Stimulated activated naive CD4-positive, alpha-beta T cell (primary cell): ENCODE results near the gene ARID4B.
"Not testable (repeated sequence)": the region's sequence is repeated elsewhere in the genome, so short reads cannot be mapped to it uniquely, and the experiment has no call there.

Experiments used
- DNase-seq, 6 experiments: peaks; one replicate each; lab custom pipeline; 2025; lab: John Stamatoyannopoulos, UW

The ARID4B gene

DNA sequence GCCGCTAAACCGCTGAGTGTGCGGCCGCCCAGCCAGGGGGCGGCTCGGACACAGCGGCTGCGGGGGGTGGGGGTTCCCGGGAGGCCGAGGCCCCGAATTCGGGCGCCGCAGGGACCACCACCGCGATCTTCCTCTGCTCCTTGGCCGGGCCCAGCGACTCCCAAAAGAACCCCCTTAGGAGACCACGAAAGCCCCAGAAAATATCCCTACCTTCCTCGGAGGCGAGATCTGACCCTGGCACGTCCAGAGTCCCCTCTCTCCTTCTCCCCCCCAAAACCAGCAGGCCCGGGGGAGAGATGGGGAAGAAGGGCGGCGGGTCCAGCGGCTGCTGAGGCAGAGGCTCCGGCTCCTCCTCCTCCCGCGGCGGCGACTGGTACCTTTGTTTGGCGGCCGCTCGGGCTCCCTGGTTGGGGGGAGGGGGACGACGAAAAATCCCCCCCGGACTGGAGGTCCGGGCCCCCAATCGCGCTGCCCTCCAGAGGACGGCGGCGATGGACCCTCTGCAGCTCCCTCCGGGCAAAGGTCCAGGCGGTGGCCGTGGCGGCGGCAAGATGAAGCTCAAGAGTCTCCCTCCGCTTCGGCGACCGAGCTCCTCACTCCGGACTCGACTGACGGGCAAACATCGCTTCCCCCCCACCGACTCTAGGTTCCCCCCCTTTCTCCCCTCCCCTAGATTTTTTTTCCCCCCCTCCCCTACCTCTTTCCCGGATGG lies at the start of gene ARID4B:
Gene ARID4B (minus strand): TSS at position 621 of the 712 bp plus-strand sequence. CDS start 1,260 bp downstream, outside the sequence.
- peak in 2 of 6 experiments; percentile 67 to 77 for DNase-seq

DNA sequence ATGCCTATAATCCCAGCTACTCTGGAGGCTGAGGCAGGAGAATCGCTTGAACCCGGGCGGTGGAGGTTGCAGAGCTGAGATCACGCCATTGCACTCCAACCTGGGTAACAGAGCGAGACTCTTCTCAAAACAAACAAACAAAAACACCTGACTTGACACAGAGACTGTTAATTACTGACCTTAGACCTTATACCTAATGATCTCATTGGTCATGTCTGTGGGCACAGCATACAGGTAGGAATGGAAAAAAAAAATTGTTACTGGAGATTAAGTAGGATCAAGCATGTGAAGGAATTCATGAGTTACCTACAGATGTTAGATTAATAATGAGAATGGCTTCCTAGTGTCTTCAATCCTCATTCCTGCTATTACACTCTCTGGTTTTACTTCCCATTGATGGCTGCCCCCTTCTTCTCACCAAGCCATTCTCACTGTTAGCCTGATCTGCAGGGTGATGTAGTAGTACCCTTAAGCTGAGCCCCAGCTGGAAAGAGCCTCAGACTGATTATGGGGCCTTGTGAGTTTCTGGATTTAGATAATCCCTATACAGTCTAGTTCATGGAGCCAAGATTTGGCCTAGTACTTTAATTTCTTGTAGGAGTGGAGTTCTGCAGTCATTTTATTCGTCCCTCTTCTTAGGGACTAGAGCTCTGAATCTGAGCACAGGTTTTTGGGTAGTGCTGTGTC lies 48.1 kb upstream of the ARID4B start:
- DNase-seq = no peak

DNA sequence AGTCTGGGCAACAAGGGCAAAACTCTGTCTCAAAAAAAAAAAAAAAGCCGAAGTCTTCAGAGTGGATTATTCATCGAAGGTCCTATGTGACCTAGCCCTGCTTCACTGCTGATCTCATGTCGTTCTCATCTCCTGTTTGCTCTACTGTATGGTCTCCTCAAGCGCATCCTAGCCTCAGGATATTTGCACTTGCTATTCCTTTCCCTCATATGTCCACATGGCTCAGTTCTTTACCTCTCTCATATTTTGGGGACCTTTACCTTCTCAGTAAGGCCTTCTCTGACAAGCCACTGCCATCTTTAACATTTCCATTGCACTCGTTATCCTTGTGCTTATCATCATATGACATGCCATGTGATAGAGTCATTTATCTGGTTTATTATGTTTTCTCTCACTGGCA lies 41.8 kb upstream of the ARID4B start:
- DNase-seq = no peak

- no peak for DNase-seq
Measured at GRCh38 chr1:235368428-235368827, 40.4 kb upstream of the ARID4B start.

DNA sequence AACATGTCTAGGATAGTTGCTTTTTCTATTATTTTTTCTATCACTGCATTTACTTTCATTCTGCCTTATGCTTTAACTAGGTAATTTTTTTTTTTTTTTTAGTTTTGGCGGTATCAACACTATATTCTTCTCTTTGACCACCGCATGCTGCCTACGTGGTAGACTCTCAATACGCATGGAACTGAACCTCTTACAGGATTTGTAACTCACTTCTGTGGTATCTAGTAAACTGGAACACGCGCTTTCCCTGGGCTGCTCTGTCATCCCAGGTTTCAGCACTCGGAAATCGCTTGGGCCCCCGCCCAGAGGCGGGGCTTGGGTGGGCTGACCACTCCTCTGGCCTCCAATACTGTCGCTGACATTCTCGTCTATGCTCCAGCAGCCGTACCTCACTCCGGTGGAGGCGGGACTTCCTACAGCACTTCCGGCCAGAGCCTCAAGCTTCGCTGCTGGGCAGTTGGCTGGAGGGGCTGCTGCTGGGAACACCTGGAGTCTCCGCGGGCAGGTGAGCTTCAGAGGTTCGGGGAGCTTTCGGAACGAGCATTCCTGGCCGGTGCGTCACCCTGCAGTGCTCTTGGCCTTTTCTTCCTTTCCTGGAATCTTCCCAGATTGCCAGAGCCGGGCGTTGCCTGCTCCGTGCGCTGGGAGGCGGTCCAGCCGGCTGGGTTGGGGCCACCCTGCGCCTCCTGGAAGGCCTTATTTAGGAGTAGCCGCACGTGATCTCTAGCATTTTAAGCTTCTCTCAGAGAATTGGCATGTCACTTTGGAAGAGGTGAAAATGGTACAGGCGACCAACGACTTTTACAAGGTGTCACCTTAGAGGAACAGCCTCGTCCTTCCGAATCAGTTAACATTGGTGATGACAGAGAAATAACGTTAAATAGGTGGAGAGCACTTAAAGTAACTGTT lies 39.3 kb upstream of the ARID4B start, which contains the start of gene TBCE:
Gene TBCE (plus strand): TSS at position 428 of the 909 bp plus-strand sequence. CDS start 12,623 bp downstream, outside the sequence.
- DNase-seq = peak; percentile 35 to 77 (median 62)

- no peak for DNase-seq
Measured at GRCh38 chr1:235366286-235366685, 38.3 kb upstream of the ARID4B start.

GRCh38 chr1:235364189-235364588 lies 36.2 kb upstream of the ARID4B start:
- not testable (repeated sequence) for DNase-seq

DNA sequence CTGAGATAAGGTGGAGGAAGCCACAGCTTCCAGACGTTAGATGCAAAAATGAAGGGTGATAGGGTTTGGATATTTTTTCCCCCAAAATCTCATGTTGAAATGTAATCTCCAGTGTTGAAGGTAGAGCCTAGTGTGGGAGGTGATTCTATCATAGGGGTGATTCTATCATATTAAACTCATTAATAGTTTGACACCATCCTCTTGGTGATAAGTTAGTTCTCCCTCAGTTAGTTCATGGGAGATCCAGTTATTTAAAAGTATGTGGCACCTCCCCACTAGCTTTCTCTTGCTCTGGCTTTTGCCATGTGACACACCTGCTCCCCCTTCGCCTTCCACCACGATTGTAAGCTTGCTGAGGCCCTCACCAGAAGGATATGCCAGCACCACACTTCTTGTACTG lies 30.9 kb upstream of the ARID4B start:
- no peak for DNase-seq

DNA sequence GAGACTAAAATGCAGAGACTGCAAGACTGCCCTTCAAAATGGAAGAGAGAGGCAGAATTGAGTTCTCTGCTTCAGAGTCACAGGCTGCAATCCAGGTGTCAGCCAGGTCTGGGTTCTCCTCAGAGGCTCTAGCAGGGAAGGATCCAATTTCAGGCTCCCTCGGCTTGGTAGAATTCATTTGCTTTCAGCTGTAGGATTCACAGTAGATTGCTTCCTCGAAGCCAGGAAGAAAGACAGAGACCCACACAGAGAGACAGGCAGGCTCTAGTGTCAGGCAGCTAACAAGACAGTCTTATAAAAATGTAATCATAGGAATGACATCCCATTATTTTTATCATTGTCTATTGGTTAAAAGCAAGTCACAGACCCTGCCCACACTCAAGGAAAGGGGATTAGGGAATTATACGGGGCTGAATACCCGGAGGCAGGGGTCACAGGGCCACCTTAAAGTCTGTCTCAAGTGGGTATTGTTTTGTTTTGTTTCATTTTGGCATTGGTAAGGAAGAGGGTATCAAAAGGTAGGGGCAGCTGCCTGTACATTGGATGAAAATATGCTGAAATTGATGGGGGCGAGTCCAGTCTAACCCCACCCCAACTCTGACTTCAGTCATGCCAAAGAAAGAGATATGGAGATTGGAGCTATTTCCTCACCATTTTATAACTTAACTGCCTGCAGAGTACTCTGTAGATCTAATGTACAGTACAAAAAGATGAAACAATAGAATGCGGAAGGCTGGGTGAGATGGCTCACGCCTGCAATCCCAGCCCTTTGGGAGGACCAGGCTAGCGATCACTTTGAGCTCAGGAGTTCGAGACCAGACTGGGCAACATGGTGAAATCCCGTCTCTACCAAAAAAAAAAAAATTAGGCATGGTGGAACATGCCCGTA lies 29.8 kb upstream of the ARID4B start:
- DNase-seq = no peak

GRCh38 chr1:235351898-235352297 lies 23.9 kb upstream of the ARID4B start:
- no peak for DNase-seq

- no peak for DNase-seq
Measured at GRCh38 chr1:235351441-235351840, 23.5 kb upstream of the ARID4B start.

GRCh38 chr1:235343726-235344125 lies 15.7 kb upstream of the ARID4B start:
- no peak for DNase-seq

DNA sequence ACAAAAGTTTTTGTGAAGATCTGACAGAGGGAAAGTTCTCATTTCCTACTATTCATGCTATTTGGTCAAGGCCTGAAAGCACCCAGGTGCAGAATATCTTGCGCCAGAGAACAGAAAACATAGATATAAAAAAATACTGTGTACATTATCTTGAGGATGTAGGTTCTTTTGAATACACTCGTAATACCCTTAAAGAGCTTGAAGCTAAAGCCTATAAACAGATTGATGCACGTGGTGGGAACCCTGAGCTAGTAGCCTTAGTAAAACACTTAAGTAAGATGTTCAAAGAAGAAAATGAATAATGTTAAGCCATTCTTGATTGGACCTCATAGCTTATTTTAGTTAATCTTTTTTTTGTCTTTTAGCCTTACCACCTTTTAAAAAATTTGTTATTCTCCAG lies 14.5 kb upstream of the ARID4B start:
- no peak for DNase-seq

GRCh38 chr1:235342039-235342438 lies 14.1 kb upstream of the ARID4B start:
- no peak for DNase-seq

GRCh38 chr1:235341334-235341733 lies 13.4 kb upstream of the ARID4B start:
- DNase-seq = no peak

- DNase-seq = no peak
Measured at GRCh38 chr1:235339746-235340145, 11.8 kb upstream of the ARID4B start.

DNA sequence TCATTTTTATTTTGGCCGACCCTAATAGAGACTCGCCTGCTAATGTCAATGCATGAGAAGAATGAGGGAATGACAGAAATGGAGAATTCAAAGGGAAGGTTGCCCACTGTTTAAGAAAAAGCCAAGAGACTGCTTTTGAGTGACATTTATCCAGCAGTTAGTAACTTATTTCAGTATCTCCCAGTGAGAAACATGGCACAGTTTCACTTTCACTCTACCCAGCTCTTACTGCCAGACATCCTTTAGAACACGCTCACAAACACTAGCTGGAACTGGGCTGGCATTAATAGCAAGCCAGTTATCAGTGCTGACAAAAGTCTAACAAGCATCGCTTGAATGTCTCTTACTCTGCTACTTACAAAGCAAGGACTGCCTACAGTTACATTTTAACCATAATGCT lies 8.9 kb upstream of the ARID4B start:
- DNase-seq = peak in 3 of 6 experiments; percentile 31 to 34 (median 31)

GRCh38 chr1:235331401-235331800 lies 3.4 kb upstream of the ARID4B start:
- no peak for DNase-seq

- DNase-seq = no peak
Measured at GRCh38 chr1:235330918-235331285, 2.9 kb upstream of the ARID4B start.

- DNase-seq = peak in 3 of 6 experiments; percentile 23 to 81 (median 65)
Measured at GRCh38 chr1:235329139-235329902, 1.3 kb upstream of the ARID4B start.
